ENCODE results near the gene ZNF592.
"Not testable (repeated sequence)": the region's sequence is repeated elsewhere in the genome, so short reads cannot be mapped to it uniquely, and the experiment has no call there.

The ZNF592 gene

GRCh38 chr15:84749111-84749991, 959 bp downstream of the ZNF592 start:
- DNase-seq (ENCODE audit: low read depth, low spot score) = peak; percentile 63

GRCh38 chr15:84750583-84751092, 2.2 kb downstream of the ZNF592 start:
- DNase-seq (ENCODE audit: low read depth, low spot score) = peak; percentile 90

DNA sequence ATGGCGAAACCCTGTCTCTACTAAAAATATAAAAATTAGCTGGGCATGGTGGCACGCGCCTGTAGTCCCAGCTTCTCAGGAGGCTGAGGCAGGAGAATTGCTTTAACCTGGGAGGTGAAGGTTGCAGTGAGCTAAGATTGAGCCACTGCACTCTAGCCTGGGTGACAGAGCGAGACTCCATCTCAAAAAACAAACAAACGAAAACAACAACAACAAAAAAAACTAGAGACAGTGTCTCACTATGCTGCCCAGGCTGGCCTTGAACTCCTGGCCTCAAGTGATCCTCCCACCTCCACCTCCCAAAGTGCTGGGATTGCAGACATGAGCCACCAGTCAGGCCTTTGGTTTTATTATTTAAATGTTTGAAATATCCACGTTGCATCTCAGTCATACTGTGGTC, 3.3 kb downstream of the ZNF592 start:
- DNase-seq (ENCODE audit: low read depth, low spot score) = not testable (repeated sequence)

- no peak for DNase-seq (ENCODE audit: low read depth, low spot score)
Measured at GRCh38 chr15:84752195-84752594, 3.8 kb downstream of the ZNF592 start.

GRCh38 chr15:84752700-84753099, 4.3 kb downstream of the ZNF592 start:
- DNase-seq (ENCODE audit: low read depth, low spot score) = no peak

GRCh38 chr15:84754889-84755288, 6.5 kb downstream of the ZNF592 start:
- not testable (repeated sequence) for DNase-seq (ENCODE audit: low read depth, low spot score)

DNA sequence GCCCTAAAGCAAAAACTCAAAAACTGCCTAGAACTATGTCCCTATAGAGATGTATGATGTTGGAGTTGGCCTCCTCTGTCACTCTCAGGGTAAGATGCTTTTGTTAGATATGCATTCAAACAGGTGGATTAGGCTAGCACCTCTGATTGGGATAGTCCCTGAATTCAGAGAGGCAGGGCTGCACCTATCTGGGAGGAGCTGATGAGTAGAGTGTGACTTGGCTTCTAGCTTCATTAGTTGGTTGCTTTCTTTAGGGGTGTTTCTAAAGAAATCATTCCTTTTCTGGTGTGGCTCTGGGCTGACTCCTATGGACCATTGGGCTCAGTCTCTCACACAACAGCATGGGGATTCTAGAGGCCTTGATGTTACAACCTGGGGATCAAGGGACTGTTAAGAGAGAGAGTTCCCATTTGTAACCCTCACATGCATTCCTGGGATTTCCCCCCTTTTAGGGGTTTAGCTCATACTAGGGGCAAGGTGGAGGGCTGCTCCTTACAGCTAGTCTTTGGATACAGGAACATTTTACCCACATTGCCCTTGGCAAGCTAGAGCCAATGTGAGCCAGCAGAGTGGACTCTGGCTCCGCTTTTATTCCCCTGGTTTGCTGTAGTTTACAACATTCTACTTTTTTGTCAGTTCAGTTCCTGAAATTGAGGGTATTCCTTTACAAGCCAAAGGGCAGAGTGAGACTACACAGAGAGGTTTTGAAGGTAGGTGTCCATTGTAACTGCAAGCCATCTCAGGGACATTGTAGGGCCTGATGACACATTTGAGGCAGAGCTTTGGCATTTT, 7.5 kb downstream of the ZNF592 start:
- no peak for DNase-seq (ENCODE audit: low read depth, low spot score)

GRCh38 chr15:84759018-84759417, 10.6 kb downstream of the ZNF592 start:
- DNase-seq (ENCODE audit: low read depth, low spot score) = no peak

DNA sequence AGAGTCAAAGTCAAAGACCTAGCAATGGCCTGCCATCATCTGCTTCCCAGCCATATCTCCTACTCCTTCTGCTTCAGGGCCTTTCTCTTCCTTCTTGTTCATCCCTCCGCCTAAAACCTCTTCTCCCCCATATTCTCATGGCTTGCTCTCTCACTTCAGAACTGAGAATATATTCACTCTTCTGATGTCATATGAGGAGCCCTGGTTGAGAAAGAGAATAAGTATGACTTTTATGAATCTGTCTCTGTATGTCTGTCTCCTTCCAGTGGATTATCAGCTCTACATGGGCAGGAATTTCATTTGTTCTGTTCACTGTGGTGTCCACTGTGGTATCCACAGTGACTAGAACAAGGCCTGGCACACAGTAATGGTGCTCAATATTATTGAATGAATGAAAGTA, 11.8 kb downstream of the ZNF592 start:
- DNase-seq (ENCODE audit: low read depth, low spot score) = no peak

DNA sequence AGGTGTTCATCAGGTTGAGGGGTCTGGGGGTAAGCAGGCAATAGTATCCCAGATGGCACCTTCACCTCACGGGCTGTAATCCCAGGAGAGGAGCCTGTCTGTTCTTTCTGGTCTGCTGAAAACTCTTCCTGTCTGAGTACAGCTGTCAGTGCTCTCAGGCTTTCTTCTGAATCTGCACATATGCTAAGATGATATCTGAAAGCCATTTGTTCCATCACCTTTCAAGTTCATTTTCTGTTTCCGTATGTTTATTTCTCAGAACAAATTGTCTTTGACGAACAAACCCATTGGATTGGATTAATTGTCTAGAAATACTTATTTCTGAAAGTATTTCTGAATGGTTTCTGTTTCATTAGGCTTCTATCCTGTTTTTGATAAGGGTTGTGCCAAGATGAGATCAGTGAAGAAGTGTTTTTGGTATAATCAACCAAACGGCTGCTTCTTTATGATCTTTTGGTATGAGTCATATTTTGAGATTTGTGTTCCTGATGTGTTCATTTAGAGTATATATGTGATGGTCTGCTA, 13.3 kb downstream of the ZNF592 start:
- no peak for DNase-seq (ENCODE audit: low read depth, low spot score)

DNA sequence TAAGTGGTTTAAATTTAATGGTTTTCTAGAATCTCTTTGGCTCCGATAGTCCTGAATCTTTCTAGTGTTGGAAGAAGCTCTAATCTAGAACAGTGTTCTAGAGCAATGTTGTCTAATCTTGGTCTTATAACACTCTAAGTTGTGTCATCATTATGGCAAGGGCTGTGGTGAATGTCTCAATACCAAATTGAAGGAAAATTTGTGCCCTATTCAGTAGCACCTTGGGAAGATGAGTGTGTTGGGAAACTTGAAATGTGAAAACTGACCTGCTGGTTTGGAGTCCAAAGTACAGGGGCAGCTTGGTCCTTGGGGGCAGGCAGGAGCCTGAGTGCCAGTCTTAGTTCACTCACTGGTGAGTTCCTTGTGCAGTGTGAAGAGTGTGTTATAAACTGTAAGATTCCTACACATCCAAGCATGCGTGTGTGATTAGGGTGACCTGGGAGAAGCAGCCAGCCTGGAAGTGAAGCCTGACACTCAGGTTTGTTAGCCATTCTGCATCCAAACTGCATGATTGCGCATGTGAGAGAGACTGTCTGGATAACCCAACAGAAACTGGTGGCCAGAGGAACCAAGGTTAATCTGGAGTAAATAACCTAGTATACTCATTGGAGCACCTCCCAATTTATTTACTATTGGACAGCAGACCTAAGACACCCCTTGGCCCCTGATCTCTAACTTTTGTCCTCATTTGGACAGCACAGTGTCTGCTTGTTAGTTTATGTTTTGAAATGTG, 14.6 kb downstream of the ZNF592 start:
- DNase-seq (ENCODE audit: low read depth, low spot score) = no peak

DNA sequence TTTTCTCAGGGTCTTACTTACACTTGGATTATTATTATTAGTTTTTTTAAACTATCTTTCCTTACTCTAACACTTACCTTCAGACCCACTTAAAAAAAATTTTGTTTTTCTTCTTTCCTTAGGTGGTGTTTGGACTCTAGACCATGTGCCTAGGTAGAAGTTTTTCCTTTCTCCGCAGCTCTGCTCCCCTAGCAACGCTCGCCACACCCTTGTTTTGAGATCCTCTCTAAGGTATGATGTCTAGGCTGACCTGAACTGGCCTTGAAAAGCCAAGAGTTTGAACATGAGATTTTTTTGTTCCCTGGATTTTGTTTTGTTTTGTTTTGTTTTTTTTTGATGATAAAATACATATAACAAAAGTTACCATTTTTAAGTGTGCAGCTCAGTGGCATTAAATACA, 16.2 kb downstream of the ZNF592 start:
- DNase-seq (ENCODE audit: low read depth, low spot score) = no peak

DNA sequence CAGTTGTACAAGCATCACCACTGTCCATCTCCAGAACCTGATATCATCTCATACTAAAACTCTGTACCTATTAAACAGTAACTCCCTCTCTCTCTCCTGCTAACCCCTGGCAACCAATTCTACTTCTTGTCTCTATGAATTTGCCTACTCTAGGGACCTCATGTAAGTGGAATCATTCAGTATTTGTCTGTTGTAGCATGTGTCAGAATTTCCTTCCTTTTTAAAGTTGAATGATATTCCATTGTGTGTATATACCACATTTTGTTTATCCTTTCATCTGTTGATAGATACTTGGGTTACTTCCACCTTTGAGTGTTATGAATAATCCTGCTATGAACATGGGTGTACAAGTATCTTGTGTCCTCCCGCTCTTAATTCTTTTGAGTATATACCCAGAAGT, 16.6 kb downstream of the ZNF592 start:
- no peak for DNase-seq (ENCODE audit: low read depth, low spot score)

DNA sequence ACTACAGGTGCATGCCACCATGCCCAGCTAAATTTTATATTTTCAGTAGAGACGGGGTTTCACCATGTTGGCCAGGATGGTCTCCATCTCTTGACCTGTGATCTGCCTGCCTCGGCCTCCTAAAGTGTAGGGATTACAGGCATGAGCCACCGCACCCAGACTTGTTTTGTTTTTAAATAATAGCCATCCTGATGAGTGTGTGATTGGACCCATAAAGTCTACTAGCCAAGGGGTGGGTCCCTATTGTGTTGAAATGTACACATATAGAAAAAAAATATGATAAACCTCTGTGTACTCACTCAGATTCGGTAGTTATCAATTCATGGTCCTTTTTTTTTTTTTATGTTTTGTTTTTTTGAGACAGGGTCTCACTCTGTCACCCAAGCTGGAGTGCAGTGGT, 17.3 kb downstream of the ZNF592 start:
- no peak for DNase-seq (ENCODE audit: low read depth, low spot score)

- no peak for DNase-seq (ENCODE audit: low read depth, low spot score)
Measured at GRCh38 chr15:84766461-84767035, 18.2 kb downstream of the ZNF592 start.

- no peak for DNase-seq (ENCODE audit: low read depth, low spot score)
Measured at GRCh38 chr15:84772031-84772430, 23.6 kb downstream of the ZNF592 start.

DNA sequence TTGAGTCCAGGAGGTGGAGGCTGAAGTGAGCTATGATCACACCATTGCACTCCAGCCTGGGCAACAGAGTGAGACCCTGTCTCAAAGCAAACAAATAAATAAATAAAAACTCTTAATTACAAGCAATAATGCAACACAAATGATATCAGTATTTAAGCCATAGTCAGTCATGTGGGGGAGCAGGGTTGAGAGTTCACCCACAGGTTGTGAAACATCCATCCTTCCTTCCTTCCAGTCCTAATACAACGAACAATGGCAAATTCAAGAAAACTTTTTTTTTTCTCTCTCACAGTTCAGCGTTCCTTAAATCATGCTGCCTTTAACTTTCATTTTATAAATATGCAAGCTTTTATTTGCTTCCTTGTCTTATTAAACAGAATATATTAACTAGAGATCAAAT, 24.1 kb downstream of the ZNF592 start:
- DNase-seq (ENCODE audit: low read depth, low spot score) = no peak

GRCh38 chr15:84773716-84774115, 25.3 kb downstream of the ZNF592 start:
- no peak for DNase-seq (ENCODE audit: low read depth, low spot score)

DNA sequence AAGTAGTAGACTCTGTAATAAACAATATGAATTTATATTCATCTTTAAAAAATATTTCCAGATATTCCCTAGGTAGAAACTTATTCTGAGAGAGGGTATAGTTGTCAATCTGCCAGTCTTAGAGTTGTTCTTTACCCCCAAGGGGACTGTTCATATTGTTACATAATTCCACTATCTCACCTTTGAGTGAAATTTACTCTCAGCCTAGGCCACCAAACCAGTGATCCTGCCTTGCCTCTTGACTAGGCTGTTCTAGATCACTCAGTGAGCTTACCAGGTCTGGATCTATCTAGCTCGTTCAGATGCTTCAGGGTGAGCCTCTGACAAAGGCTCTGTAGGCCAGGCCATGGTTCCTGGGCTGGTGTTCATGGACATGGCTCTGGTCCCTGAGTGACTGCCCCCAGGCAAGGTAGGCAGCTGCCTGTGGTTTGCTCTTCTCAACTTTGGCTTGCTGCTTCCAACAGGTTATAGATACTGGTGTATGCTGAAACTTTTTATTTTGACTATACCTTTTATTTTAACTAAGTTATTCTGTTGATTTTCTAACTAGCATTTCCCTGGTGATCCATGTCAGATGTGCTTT, 27.6 kb downstream of the ZNF592 start:
- peak; percentile 34 for DNase-seq (ENCODE audit: low read depth, low spot score)

GRCh38 chr15:84778194-84778593, 29.8 kb downstream of the ZNF592 start:
- peak; percentile 61 for DNase-seq (ENCODE audit: low read depth, low spot score)

GRCh38 chr15:84780492-84780891, 32.1 kb downstream of the ZNF592 start:
- DNase-seq (ENCODE audit: low read depth, low spot score) = no peak

Data from ELF-1 (cell line).